GM23338 (cell line): Measurements from ENCODE around the gene KLHDC2. TPM values are rescaled to one million over a fixed set of nuclear protein-coding genes. Genes with fewer than 3 reads are reported as not detected.
"Not testable (repeated sequence)": the region's sequence is repeated elsewhere in the genome, so short reads cannot be mapped to it uniquely, and the experiment has no call there.

Source experiments
- ATAC-seq: fragments of 200-7000 bp; cut with Tn5 transposase; 3 replicates; pipeline ENCODE4 v1.9.1; 2020
- DNase-seq: peaks from one replicate; pipeline ENCODE4 v3.0.0-alpha.2; 2015; ENCODE audit warnings: low spot score
- H2AFZ ChIP-seq: fragments of 200-600 bp; sonication (generic); 2 replicates; pipeline ENCODE4 v1.8.0; 2016; ENCODE audit warnings: antibody characterized with exemption, mild to moderate bottlenecking, moderate library complexity
- H3F3A ChIP-seq: fragments of 200-600 bp; sonication (generic); replicated peaks from 2 replicates; pipeline ENCODE4 v1.8.0; 2017; ENCODE audit warnings: antibody characterized with exemption, mixed run types, low read depth
- H3K27ac ChIP-seq: fragments of 200-600 bp; sonication (generic); 2 replicates; pipeline ENCODE4 v1.6.1; 2016; ENCODE audit warnings: low read depth
- H3K27me3 ChIP-seq: fragments of 200-600 bp; sonication (generic); 2 replicates; pipeline ENCODE4 v1.8.0; 2016; ENCODE audit warnings: mild to moderate bottlenecking, mixed run types, moderate library complexity; ENCODE audit not compliant: insufficient read depth
- H3K36me3 ChIP-seq: fragments of 200-600 bp; sonication (generic); 2 replicates; pipeline ENCODE4 v1.8.0; 2016; ENCODE audit warnings: mild to moderate bottlenecking; ENCODE audit not compliant: insufficient read depth
- H3K4me1 ChIP-seq: fragments of 200-600 bp; sonication (generic); 2 replicates; pipeline ENCODE4 v1.8.0; 2016; ENCODE audit warnings: mild to moderate bottlenecking, moderate library complexity; ENCODE audit not compliant: insufficient read depth
- H3K4me2 ChIP-seq: fragments of 200-600 bp; sonication (generic); 2 replicates; pipeline ENCODE4 v1.7.1; 2017; ENCODE audit warnings: mixed run types
- H3K4me3 ChIP-seq: fragments of 200-600 bp; sonication (generic); 2 replicates; pipeline ENCODE4 v1.6.1; 2016; ENCODE audit warnings: mixed run types
- H3K79me2 ChIP-seq: fragments of 200-600 bp; sonication (generic); replicated peaks from 2 replicates; pipeline ENCODE4 v1.8.0; 2017; ENCODE audit warnings: mild to moderate bottlenecking; ENCODE audit not compliant: insufficient read depth
- H3K9me2 ChIP-seq: fragments of 200-600 bp; sonication (generic); 2 replicates; pipeline ENCODE4 v1.8.0; 2017; ENCODE audit not compliant: insufficient read depth
- H4K20me1 ChIP-seq: fragments of 200-600 bp; sonication (generic); replicated peaks from 2 replicates; pipeline ENCODE4 v1.8.0; 2017; ENCODE audit warnings: mild to moderate bottlenecking; ENCODE audit not compliant: insufficient read depth
- H3K27ac Mint-ChIP-seq: 2 replicates; pipeline ENCODE4 v1.8.0; 2020; ENCODE audit warnings: inconsistent platforms, mild to moderate bottlenecking, moderate library complexity, mixed read lengths
- H3K27me3 Mint-ChIP-seq: 3 replicates; pipeline ENCODE4 v1.8.0; 2022; ENCODE audit warnings: low read depth, mild to moderate bottlenecking, moderate library complexity, mixed read lengths, inconsistent platforms; ENCODE audit not compliant: insufficient read depth, poor library complexity
- H3K36me3 Mint-ChIP-seq: 3 replicates; pipeline ENCODE4 v1.8.0; 2021; ENCODE audit warnings: low read depth, mild to moderate bottlenecking, inconsistent platforms, moderate library complexity, mixed read lengths
- H3K4me1 Mint-ChIP-seq: 3 replicates; pipeline ENCODE4 v1.8.0; 2020; ENCODE audit warnings: mild to moderate bottlenecking, inconsistent platforms, mixed read lengths
- H3K4me3 Mint-ChIP-seq: 3 replicates; pipeline ENCODE4 v1.8.0; 2021; ENCODE audit warnings: moderate library complexity, mild to moderate bottlenecking, inconsistent platforms, mixed read lengths
- H3K9me3 Mint-ChIP-seq: 3 replicates; pipeline ENCODE4 v1.8.0; 2020; ENCODE audit warnings: moderate library complexity, mild to moderate bottlenecking, inconsistent platforms, mixed read lengths
- CREB1 ChIP-seq: fragments of 250-450 bp; sonication (Bioruptor Pico); IDR thresholded peaks from 2 replicates; pipeline ENCODE4 v1.5.0; 2020; ENCODE audit warnings: low read depth, mild to moderate bottlenecking, moderate library complexity
- CTCF ChIP-seq, 2 experiments: fragments of 200-600 bp in 1 of 2; sonication (generic) in 1 of 2; conservative IDR thresholded peaks; 2 replicates each; pipeline versions ENCODE4 v1.5.1 to v1.6.1; 2016 to 2017; ENCODE audit warnings: antibody characterized with exemption in 2 of 2, low read depth in 2 of 2, mild to moderate bottlenecking in 2 of 2, moderate library complexity in 1 of 2
- EZH2 ChIP-seq: fragments of 200-600 bp; sonication (generic); IDR thresholded peaks from one replicate; pipeline ENCODE4 v1.8.0; 2017; ENCODE audit warnings: antibody characterized with exemption, mild to moderate bottlenecking, low read depth; ENCODE audit not compliant: unreplicated experiment
- NANOG ChIP-seq: IDR thresholded peaks from 2 replicates; pipeline ENCODE4 v1.6.1; 2016; ENCODE audit warnings: antibody characterized with exemption, borderline replicate concordance
- POLR2AphosphoS5 ChIP-seq: IDR thresholded peaks from 2 replicates; pipeline ENCODE4 v1.6.1; 2016; ENCODE audit warnings: antibody characterized with exemption, low read depth
- REST ChIP-seq: IDR thresholded peaks from one replicate; pipeline ENCODE4 v1.6.1; 2018; ENCODE audit warnings: antibody characterized with exemption; ENCODE audit not compliant: unreplicated experiment
- ZNF114 ChIP-seq: fragments of 250-450 bp; sonication (Bioruptor Pico); IDR thresholded peaks from 2 replicates; pipeline ENCODE4 v1.5.0; 2020; ENCODE audit warnings: mild to moderate bottlenecking, moderate library complexity
- ZNF331 ChIP-seq: fragments of 250-450 bp; sonication (Bioruptor Pico); IDR thresholded peaks from 2 replicates; pipeline ENCODE4 v1.5.0; 2020; ENCODE audit warnings: low read depth, mild to moderate bottlenecking, moderate library complexity
- polyA plus RNA-seq: library from polyadenylated mRNA; unstranded; fragments of >200 nt; fragmentation: Nextera tagmentation; extraction: Ambion mirVana; gene quantifications from 2 replicates; pipeline ENCODE4 v1.2.1, GENCODE V29; 2016
- total RNA-seq: library from RNA; depleted of rRNA; stranded (reverse); fragments of >200 nt; shearing (Covaris generic); gene quantifications from 2 replicates; pipeline ENCODE4 v1.2.3, GENCODE V29; 2014

The KLHDC2 gene
- total and polyA plus RNA-seq, 2 experiments from 2014 or later = 38.5 to 61.9 TPM

- Mint-ChIP-seq H3K4me1 (no peaks in the 10 kb centered on the region), H3K9me3 (no peaks in the 10 kb centered on the region), H3K36me3 (no peaks in the 10 kb centered on the region), H3K27me3 (peaks cover 2% of the 10 kb centered on the region), H3K27ac (no peak overlapping the region), H3K4me3 (no peak overlapping the region)
- H3K79me2 ChIP-seq = no peaks in the 10 kb centered on the region
- no peaks in the 10 kb centered on the region for H4K20me1 ChIP-seq
- TF ChIP-seq ZNF114 (CRISPR knock-in tag) = no peak
- no peak for TF ChIP-seq CREB1 (CRISPR knock-in tag)
- no peak for TF ChIP-seq NANOG
- no peak for TF ChIP-seq CTCF (conservative IDR thresholded peaks at IDR 0.05; ENCODE audit: low read depth in 2 of 2)
- no peak for TF ChIP-seq EZH2
- no peak for TF ChIP-seq POLR2AphosphoS5
- no peak for TF ChIP-seq REST
- TF ChIP-seq ZNF331 (CRISPR knock-in tag) = no peak
- H3F3A ChIP-seq = no peaks in the 10 kb centered on the region
- H3K4me3 ChIP-seq = no peak overlapping the region
- H3K9me2 ChIP-seq = no peaks in the 10 kb centered on the region
- no peaks in the 10 kb centered on the region for H3K36me3 ChIP-seq
- no peak overlapping the region for H2AFZ ChIP-seq
- H3K27me3 ChIP-seq = no peaks in the 10 kb centered on the region
- ATAC-seq (no peak), DNase-seq (no peak)
- no peak overlapping the region for H3K4me2 ChIP-seq
- H3K4me1 ChIP-seq = no peaks in the 10 kb centered on the region
- no peak overlapping the region for H3K27ac ChIP-seq
Measured at GRCh38 chr14:49733836-49734235, 34.1 kb upstream of the KLHDC2 start.

DNA sequence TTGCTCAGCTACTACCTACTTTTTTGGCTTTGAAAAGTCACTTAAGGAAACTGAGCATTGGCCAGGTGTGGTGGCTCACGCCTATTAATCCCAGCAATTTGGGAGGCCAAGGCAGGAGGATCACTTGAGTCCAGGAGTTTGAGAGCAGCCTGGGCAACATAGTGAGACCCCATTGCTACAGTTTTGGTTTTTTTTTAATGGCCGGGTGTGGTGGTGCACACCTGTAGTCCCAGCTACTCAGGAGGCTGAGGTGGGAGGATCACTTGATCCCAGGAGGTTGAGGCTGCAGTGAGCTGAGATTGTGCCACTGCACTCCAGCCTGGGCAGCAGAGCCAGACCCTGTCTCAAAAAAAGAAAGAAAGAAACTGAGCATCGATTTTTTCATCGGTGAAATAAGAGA, 32.3 kb upstream of the KLHDC2 start:
- not testable (repeated sequence) for H3K36me3 Mint-ChIP-seq, H3K27ac Mint-ChIP-seq, H4K20me1 ChIP-seq, H3K27me3 ChIP-seq, H3K9me3 Mint-ChIP-seq, H3K4me2 ChIP-seq, H2AFZ ChIP-seq, DNase-seq, H3K27ac ChIP-seq, ATAC-seq, H3K4me1 ChIP-seq, H3F3A ChIP-seq, H3K36me3 ChIP-seq, H3K79me2 ChIP-seq, H3K4me3 ChIP-seq, H3K4me3 Mint-ChIP-seq, H3K27me3 Mint-ChIP-seq, H3K4me1 Mint-ChIP-seq, H3K9me2 ChIP-seq
